Endothelial cell of umbilical vein (primary cell): Measurements from ENCODE around the gene ATP6V1G1. TPM values are rescaled to one million over a fixed set of nuclear protein-coding genes. Genes with fewer than 3 reads are reported as not detected.

ENCODE experiments used
- BruUV-seq: library from RNA; stranded (reverse); fragments of 400-500 nt; replicated peaks from 2 replicates; lab custom pipeline; 2021; lab: Mats Ljungman, UMichigan
- CTCF ChIA-PET: fragments of 300-600, 350-600 bp; sonication (Branson Sonifier 250); formaldehyde crosslinking; loops from one replicate; lab custom pipeline; 2021; ENCODE audit warnings: antibody characterized with exemption, inconsistent platforms; lab: Charles Lee
- POLR2A ChIA-PET: fragments of 300-600, 350-600 bp; sonication (Branson Sonifier 250); formaldehyde crosslinking; loops from one replicate; lab custom pipeline; 2021; ENCODE audit warnings: antibody characterized with exemption, inconsistent platforms; lab: Charles Lee
- DNase-seq: peaks from one replicate; pipeline ENCODE4 v3.0.0-alpha.2; 2011; ENCODE audit warnings: low read depth, low spot score
- FAIRE-seq: peaks from 2 replicates; lab custom pipeline; 2011; peaks lifted over from hg19 to GRCh38; lab: Jason Lieb, UNC
- H2AFZ ChIP-seq: 2 replicates; pipeline ENCODE4 v1.6.0; 2012; ENCODE audit warnings: low read depth, low read length, control low read depth, inconsistent platforms
- H3K27ac ChIP-seq: 2 replicates; pipeline ENCODE4 v1.5.1; 2011; ENCODE audit warnings: low read depth, mild to moderate bottlenecking, control low read depth, low read length, moderate library complexity; ENCODE audit not compliant: insufficient read depth
- H3K27me3 ChIP-seq, 2 experiments: 2 replicates each; pipeline versions ENCODE4 v1.6.0 to v1.6.1; 2011; ENCODE audit warnings: low read length in 2 of 2, mixed read lengths in 1 of 2; ENCODE audit not compliant: control insufficient read depth in 2 of 2, insufficient read depth in 2 of 2
- H3K36me3 ChIP-seq, 2 experiments: 2 replicates in 1 of 2; 3 replicates in 1 of 2; pipeline ENCODE4 v1.5.1; 2011; ENCODE audit warnings: low read length in 2 of 2, mild to moderate bottlenecking in 1 of 2, moderate library complexity in 1 of 2; ENCODE audit not compliant: control insufficient read depth in 2 of 2, insufficient read depth in 2 of 2; ENCODE audit errors: extremely low read depth in 1 of 2
- H3K4me1 ChIP-seq: 3 replicates; pipeline ENCODE4 v1.5.1; 2011; ENCODE audit warnings: mild to moderate bottlenecking, low read length; ENCODE audit not compliant: control insufficient read depth, insufficient read depth; ENCODE audit errors: extremely low read depth
- H3K4me2 ChIP-seq: 2 replicates; pipeline ENCODE4 v1.6.1; 2011; ENCODE audit warnings: low read length, control low read depth, mixed read lengths; ENCODE audit not compliant: insufficient read depth
- H3K4me3 ChIP-seq, 3 experiments: fragments of 200-600 bp in 1 of 3; sonication (generic), shearing (Covaris generic) in 1 of 3; replicated peaks in 1 of 3; 2 replicates each; pipeline ENCODE4 v1.5.1; 2011 to 2016; ENCODE audit warnings: control low read depth in 3 of 3, low read length in 3 of 3, mild to moderate bottlenecking in 2 of 3, inconsistent platforms in 1 of 3, low read depth in 1 of 3, moderate library complexity in 1 of 3; ENCODE audit not compliant: insufficient read depth in 1 of 3
- H3K79me2 ChIP-seq: 2 replicates; pipeline ENCODE4 v1.6.0; 2012; ENCODE audit warnings: low read length, inconsistent platforms; ENCODE audit not compliant: control insufficient read depth, insufficient read depth
- H3K9ac ChIP-seq: replicated peaks from 2 replicates; pipeline ENCODE3; 2011; ENCODE audit warnings: low read length, control low read depth; ENCODE audit not compliant: insufficient read depth; ENCODE audit errors: extremely low read depth
- H3K9me1 ChIP-seq: replicated peaks from 3 replicates; pipeline ENCODE4 v1.6.0; 2011; ENCODE audit warnings: mild to moderate bottlenecking, low read length; ENCODE audit not compliant: control insufficient read depth, insufficient read depth; ENCODE audit errors: extremely low read depth
- H3K9me3 ChIP-seq: replicated peaks from 2 replicates; pipeline ENCODE4 v1.5.1; 2012; ENCODE audit warnings: low read length, inconsistent platforms; ENCODE audit not compliant: control insufficient read depth, insufficient read depth
- H4K20me1 ChIP-seq: replicated peaks from 2 replicates; pipeline ENCODE3; 2011; ENCODE audit warnings: mild to moderate bottlenecking, low read length; ENCODE audit not compliant: control insufficient read depth, insufficient read depth; ENCODE audit errors: extremely low read depth
- CTCF ChIP-seq, 2 donors: IDR thresholded peaks; 1 replicate in 1 of 2; 2 replicates in 1 of 2; pipeline ENCODE4 v1.5.1; 2011; ENCODE audit warnings: low read length in 2 of 2, mild to moderate bottlenecking in 2 of 2, moderate library complexity in 2 of 2, control low read depth in 1 of 2, inconsistent platforms in 1 of 2, low read depth in 1 of 2; ENCODE audit not compliant: insufficient read depth in 1 of 2; ENCODE audit errors: extremely low read depth in 1 of 2
- EZH2 ChIP-seq: IDR thresholded peaks from 2 replicates; pipeline ENCODE4 v1.6.1; 2012; ENCODE audit warnings: borderline replicate concordance, low read depth, mild to moderate bottlenecking, moderate library complexity, low read length, inconsistent platforms; ENCODE audit not compliant: severe bottlenecking
- FOS ChIP-seq: IDR thresholded peaks from 2 replicates; pipeline ENCODE4 v1.6.1; 2011; ENCODE audit warnings: mild to moderate bottlenecking, low read length, moderate library complexity, borderline replicate concordance; ENCODE audit not compliant: insufficient read depth
- GATA2 ChIP-seq: IDR thresholded peaks from 2 replicates; pipeline ENCODE4 v1.7.0; 2011; ENCODE audit warnings: low read depth, mild to moderate bottlenecking, moderate library complexity, mixed read lengths, low read length; ENCODE audit not compliant: insufficient read length, insufficient read depth
- JUN ChIP-seq: IDR thresholded peaks from 2 replicates; pipeline ENCODE4 v1.6.1; 2011; ENCODE audit warnings: borderline replicate concordance, low read depth; ENCODE audit not compliant: insufficient read length, insufficient read depth
- MAX ChIP-seq: IDR thresholded peaks from 2 replicates; pipeline ENCODE4 v1.6.1; 2011; ENCODE audit not compliant: insufficient read depth, insufficient read length
- MYC ChIP-seq: IDR thresholded peaks from one replicate; pipeline ENCODE4 v1.6.1; 2011; ENCODE audit warnings: mild to moderate bottlenecking, low read depth, low read length
- POLR2A ChIP-seq: IDR thresholded peaks from 2 replicates; pipeline ENCODE4 v1.6.1; 2012; ENCODE audit warnings: low read depth, mild to moderate bottlenecking, control low read depth, low read length
- POLR2AphosphoS5 ChIP-seq: IDR thresholded peaks from 2 replicates; pipeline ENCODE4 v1.6.1; 2012; ENCODE audit warnings: low read depth, mild to moderate bottlenecking, control low read depth, low read length, moderate library complexity; ENCODE audit not compliant: insufficient read depth
- dilution Hi-C: fragments of 300-500 bp; cut with MboI; formaldehyde crosslinking; loops from one replicate; pipeline ENCODE4 v1.15.0; 2019; ENCODE audit warnings: low sequenced_read_pairs; ENCODE audit not compliant: extremely low pct_ligation_motif_present
- intact Hi-C: fragments of 100-400 bp; cut with micrococcal nuclease; formaldehyde crosslinking; loops from one replicate; pipeline ENCODE4 v1.10.0; 2022
- polyA plus RNA-seq, 4 experiments: library from polyadenylated mRNA; depleted of rRNA in 3 of 4; stranded (reverse) in 3 of 4; unstranded in 1 of 4; fragments of >200 nt; gene quantifications; 2 replicates each; pipeline versions ENCODE4 v1.2.1 to v1.2.3, GENCODE V29; 2011 to 2012; ENCODE audit warnings: missing spikeins in 1 of 4
- total RNA-seq: library from RNA; stranded (reverse); gene quantifications from 2 replicates; pipeline ENCODE4 v1.2.3, GENCODE V29; 2021

ATP6V1G1 gene
- total and polyA plus RNA-seq, 2 donors (not counting 3 experiments of a cell fraction or from before 2014, with no cell fraction given), result 78.9 to 96.9 TPM

GRCh38 chr9:114619191-114619761, 31.7 kb downstream of the ATP6V1G1 start:
- ChIA-PET CTCF (interaction anchor here (0.7 to 2.3 kb wide), 3 partner anchors 12 to 213 kb away, joined by 3 to 13 read pairs (median 3); no protein-coding TSS in a partner anchor), POLR2A (no interaction called here)
- Histone ChIP-seq H3K9me1 (no peaks in the 10 kb centered on the region), H3K36me3 (no peaks in the 10 kb centered on the region), H3K4me3 (peak overlapping the region in 1 of 3 experiments; percentile 60), H3K4me2 (peak overlapping the region; percentile 56), H3K27ac (peak overlapping the region; percentile 39), H3K4me1 (peaks cover 16% of the 10 kb centered on the region), H3K27me3 (no peaks in the 10 kb centered on the region), H2AFZ (peak overlapping the region; percentile 85), H4K20me1 (no peaks in the 10 kb centered on the region), H3K9me3 (no peaks in the 10 kb centered on the region), H3K9ac (peak overlapping the region; percentile 43), H3K79me2 (no peaks in the 10 kb centered on the region)
- DNase-seq (peak; percentile 52), FAIRE-seq (peak; percentile 80)
- no peak for TF ChIP-seq CTCF (IDR thresholded peaks at IDR 0.05; ENCODE audit: extremely low read depth in 1 of 2, insufficient read depth in 1 of 2, low read depth in 1 of 2, low read length in 2 of 2)
- no peak for TF ChIP-seq EZH2
- TF ChIP-seq MAX, result no peak
- TF ChIP-seq JUN, result no peak
- no peak for TF ChIP-seq MYC
- TF ChIP-seq POLR2A, result no peak
- TF ChIP-seq POLR2AphosphoS5, result no peak
- TF ChIP-seq FOS, result no peak
- no peak for TF ChIP-seq GATA2
- BruUV-seq, result no TSS peak
- dilution Hi-C loops, result no loop called here
- intact Hi-C loops, result no loop called here
